ENCODE measurements around the gene ADGRE3.
"Not testable (repeated sequence)": the region's sequence is repeated elsewhere in the genome, so short reads cannot be mapped to it uniquely, and the experiment has no call there.

Gene ADGRE3

GRCh38 chr19:14649020-14649419 is 25.6 kb downstream of the ADGRE3 start:
- Histone ChIP-seq H3K36me3 (no peaks in the 10 kb centered on the region), H3K4me3 (ENCODE audit: low read depth, low read length) (no peak overlapping the region), H3K9me3 (ENCODE audit: severe bottlenecking) (no peaks in the 10 kb centered on the region), H3K27me3 (ENCODE audit: insufficient read depth, low read depth, severe bottlenecking) (peaks cover 63% of the 10 kb centered on the region), H3K27ac (no peak overlapping the region)
- no peak for DNase-seq
- no peak for TF ChIP-seq CTCF (IDR thresholded peaks at IDR 0.05; ENCODE audit: low read depth, low read length)

- H3K27ac ChIP-seq, result no peak overlapping the region
- H3K27me3 ChIP-seq (ENCODE audit: insufficient read depth, low read depth, severe bottlenecking), result peaks cover 65% of the 10 kb centered on the region
- no peak for DNase-seq
- TF ChIP-seq CTCF (IDR thresholded peaks at IDR 0.05; ENCODE audit: low read depth, low read length), result no peak
- no peaks in the 10 kb centered on the region for H3K9me3 ChIP-seq (ENCODE audit: severe bottlenecking)
- H3K4me3 ChIP-seq (ENCODE audit: low read depth, low read length), result no peak overlapping the region
- H3K36me3 ChIP-seq, result no peaks in the 10 kb centered on the region
These were observed 26.1 kb downstream of the ADGRE3 start for GRCh38 chr19:14648506-14648905.

DNA sequence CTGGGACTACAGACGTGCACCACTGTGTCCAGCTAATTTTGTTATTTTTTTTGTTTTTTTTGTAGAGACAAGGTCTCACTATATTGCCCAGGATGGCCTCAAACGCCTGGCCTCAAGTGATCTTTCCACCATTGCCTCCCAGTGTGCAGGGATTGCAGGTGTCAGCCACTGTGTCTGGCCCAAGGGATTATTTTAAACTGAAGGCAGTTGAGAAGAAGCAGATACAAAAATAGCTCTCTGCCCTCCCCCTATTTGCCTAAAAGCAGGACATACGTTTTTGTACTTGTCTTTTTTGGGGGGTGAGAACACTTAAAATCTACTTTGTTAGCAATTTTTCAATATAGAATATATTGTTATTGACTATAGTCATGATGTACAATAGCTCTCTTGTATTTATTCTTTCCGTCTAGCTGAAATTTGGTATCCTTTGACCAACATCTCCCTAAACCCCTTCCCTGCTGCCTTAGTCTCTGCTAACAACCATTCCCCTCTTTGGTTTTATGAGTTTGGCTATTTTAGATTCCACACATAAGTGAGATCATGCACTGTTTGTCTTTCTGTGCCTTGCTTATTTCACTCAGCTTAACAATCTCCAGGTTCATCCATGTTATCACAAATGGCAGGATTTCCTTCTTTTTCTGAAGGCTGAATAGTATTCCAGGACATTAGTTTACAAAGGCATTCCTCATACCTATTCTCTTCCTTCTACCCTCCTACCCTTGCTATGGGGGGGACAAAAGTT is 34.9 kb downstream of the ADGRE3 start:
- no peak for TF ChIP-seq CTCF (IDR thresholded peaks at IDR 0.05; ENCODE audit: low read depth, low read length)
- Histone ChIP-seq H3K9me3 (ENCODE audit: severe bottlenecking) (peaks cover 11% of the 10 kb centered on the region), H3K27me3 (ENCODE audit: insufficient read depth, low read depth, severe bottlenecking) (peaks cover 79% of the 10 kb centered on the region), H3K36me3 (no peaks in the 10 kb centered on the region), H3K27ac (no peak overlapping the region), H3K4me3 (ENCODE audit: low read depth, low read length) (no peak overlapping the region)
- DNase-seq, result no peak

GRCh38 chr19:14632286-14632685 is 42.4 kb downstream of the ADGRE3 start:
- no peak overlapping the region for H3K4me3 ChIP-seq (ENCODE audit: low read depth, low read length)
- H3K27me3 ChIP-seq (ENCODE audit: insufficient read depth, low read depth, severe bottlenecking), result peaks cover 43% of the 10 kb centered on the region
- DNase-seq, result no peak
- H3K27ac ChIP-seq, result no peak overlapping the region
- no peaks in the 10 kb centered on the region for H3K36me3 ChIP-seq
- peaks cover 9% of the 10 kb centered on the region for H3K9me3 ChIP-seq (ENCODE audit: severe bottlenecking)
- no peak for TF ChIP-seq CTCF (IDR thresholded peaks at IDR 0.05; ENCODE audit: low read depth, low read length)

DNA sequence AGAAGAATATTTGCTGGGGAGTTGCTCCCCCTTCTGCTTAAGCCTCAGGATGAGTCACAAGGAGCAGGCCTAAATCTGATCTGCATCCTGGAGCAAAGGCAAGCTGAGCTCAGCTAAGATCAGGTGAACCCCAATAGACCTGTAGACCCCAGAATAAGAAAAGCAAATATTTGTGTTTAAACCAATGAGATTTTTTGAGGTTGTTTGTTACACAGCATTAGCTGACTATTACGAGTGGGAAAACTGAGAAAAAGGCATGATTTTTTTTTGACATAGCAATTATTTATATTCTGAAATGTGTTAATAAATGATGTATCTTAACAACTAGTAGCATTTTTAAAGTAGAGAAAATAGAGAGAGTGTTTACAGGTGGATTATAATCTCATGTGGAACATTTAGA is 45.1 kb downstream of the ADGRE3 start:
- Histone ChIP-seq H3K9me3 (ENCODE audit: severe bottlenecking) (peaks cover 9% of the 10 kb centered on the region), H3K36me3 (no peaks in the 10 kb centered on the region), H3K27me3 (ENCODE audit: insufficient read depth, low read depth, severe bottlenecking) (peaks cover 41% of the 10 kb centered on the region), H3K27ac (no peak overlapping the region), H3K4me3 (ENCODE audit: low read depth, low read length) (no peak overlapping the region)
- TF ChIP-seq CTCF (IDR thresholded peaks at IDR 0.05; ENCODE audit: low read depth, low read length), result no peak
- no peak for DNase-seq

- H3K36me3 ChIP-seq; H3K27ac ChIP-seq; DNase-seq; H3K4me3 ChIP-seq (ENCODE audit: low read depth, low read length): not testable (repeated sequence)
- Histone ChIP-seq H3K27me3 (ENCODE audit: insufficient read depth, low read depth, severe bottlenecking) (peaks cover 39% of the 10 kb centered on the region), H3K9me3 (ENCODE audit: severe bottlenecking) (peaks cover 16% of the 10 kb centered on the region)
These were observed 50.2 kb downstream of the ADGRE3 start for GRCh38 chr19:14624491-14624890.
